ENCODE results near the gene MARCHF6.
"Not testable (repeated sequence)": the region's sequence is repeated elsewhere in the genome, so short reads cannot be mapped to it uniquely, and the experiment has no call there.

MARCHF6 gene

GRCh38 chr5:10353241-10354047 is at the start of gene MARCHF6:
TSS of gene MARCHF6 (plus strand) at chr5:10353695. CDS start at chr5:10353899, 204 bp downstream.
- H3K9ac ChIP-seq (ENCODE audit: low read depth, low read length), result peak within 1 kb of the TSS; percentile 92
- no peaks in the 10 kb centered on the region for H3K9me3 ChIP-seq (ENCODE audit: insufficient read depth, low read depth, low read length)
- peak within 1 kb of the TSS; percentile 97 for H3K4me3 ChIP-seq (ENCODE audit: low read length)
- peak within 1 kb of the TSS; percentile 94 for H3K27ac ChIP-seq (ENCODE audit: low read length)
- peaks cover 18% of the 10 kb centered on the region for H3K4me1 ChIP-seq (ENCODE audit: insufficient read depth, low read length)
- peaks cover 14% of the 10 kb centered on the region for H3K27me3 ChIP-seq (ENCODE audit: insufficient read depth, low read length)
- H3K36me3 ChIP-seq (ENCODE audit: insufficient read depth, low read depth, low read length), result no peaks in the 10 kb centered on the region

GRCh38 chr5:10303699-10304170 is 49.8 kb upstream of the MARCHF6 start:
- peaks cover 18% of the 10 kb centered on the region for H3K27me3 ChIP-seq (ENCODE audit: insufficient read depth, low read length)
- peaks cover 8% of the 10 kb centered on the region; the same call in 1 of the 2 replicates for H3K4me1 ChIP-seq (ENCODE audit: insufficient read depth, low read length)
- no peak overlapping the region for H3K9ac ChIP-seq (ENCODE audit: low read depth, low read length)
- no peak overlapping the region for H3K27ac ChIP-seq (ENCODE audit: low read length)
- no peaks in the 10 kb centered on the region for H3K9me3 ChIP-seq (ENCODE audit: insufficient read depth, low read depth, low read length)
- H3K4me3 ChIP-seq (ENCODE audit: low read length), result no peak overlapping the region
- no peaks in the 10 kb centered on the region for H3K36me3 ChIP-seq (ENCODE audit: insufficient read depth, low read depth, low read length)

GRCh38 chr5:10304932-10305331 is 48.6 kb upstream of the MARCHF6 start:
- Histone ChIP-seq H3K4me3 (ENCODE audit: low read length) (no peak overlapping the region), H3K4me1 (ENCODE audit: insufficient read depth, low read length) (peaks cover 8% of the 10 kb centered on the region; the same call in 1 of the 2 replicates), H3K9ac (ENCODE audit: low read depth, low read length) (no peak overlapping the region), H3K27me3 (ENCODE audit: insufficient read depth, low read length) (peaks cover 18% of the 10 kb centered on the region), H3K27ac (ENCODE audit: low read length) (no peak overlapping the region), H3K36me3 (ENCODE audit: insufficient read depth, low read depth, low read length) (no peaks in the 10 kb centered on the region), H3K9me3 (ENCODE audit: insufficient read depth, low read depth, low read length) (no peaks in the 10 kb centered on the region)

GRCh38 chr5:10306114-10306513 is 47.4 kb upstream of the MARCHF6 start:
- peak overlapping the region; percentile 88; the same call in 1 of the 2 replicates for H3K4me3 ChIP-seq (ENCODE audit: low read length)
- H3K9me3 ChIP-seq (ENCODE audit: insufficient read depth, low read depth, low read length), result no peaks in the 10 kb centered on the region
- H3K27me3 ChIP-seq (ENCODE audit: insufficient read depth, low read length), result peaks cover 18% of the 10 kb centered on the region
- no peak overlapping the region for H3K9ac ChIP-seq (ENCODE audit: low read depth, low read length)
- H3K36me3 ChIP-seq (ENCODE audit: insufficient read depth, low read depth, low read length), result no peaks in the 10 kb centered on the region
- no peak overlapping the region for H3K27ac ChIP-seq (ENCODE audit: low read length)
- H3K4me1 ChIP-seq (ENCODE audit: insufficient read depth, low read length), result peaks cover 8% of the 10 kb centered on the region; the same call in 1 of the 2 replicates

- peaks cover 8% of the 10 kb centered on the region; the same call in 1 of the 2 replicates for H3K4me1 ChIP-seq (ENCODE audit: insufficient read depth, low read length)
- H3K9me3 ChIP-seq (ENCODE audit: insufficient read depth, low read depth, low read length), result no peaks in the 10 kb centered on the region
- peak overlapping the region; percentile 78 for H3K9ac ChIP-seq (ENCODE audit: low read depth, low read length)
- H3K4me3 ChIP-seq (ENCODE audit: low read length), result peak overlapping the region; percentile 88
- H3K27me3 ChIP-seq (ENCODE audit: insufficient read depth, low read length), result peaks cover 18% of the 10 kb centered on the region
- H3K36me3 ChIP-seq (ENCODE audit: insufficient read depth, low read depth, low read length), result no peaks in the 10 kb centered on the region
- H3K27ac ChIP-seq (ENCODE audit: low read length), result no peak overlapping the region
Observed at GRCh38 chr5:10306806-10307205, 46.7 kb upstream of the MARCHF6 start.

GRCh38 chr5:10307206-10308148 is 46.0 kb upstream of the MARCHF6 start, which contains the start of gene CMBL:
TSS of gene CMBL (minus strand) at chr5:10307902. CDS start at chr5:10290762, 17,140 bp downstream.
- H3K4me3 ChIP-seq (ENCODE audit: low read length), result peak within 1 kb of the TSS; percentile 88
- peaks cover 8% of the 10 kb centered on the region; the same call in 1 of the 2 replicates for H3K4me1 ChIP-seq (ENCODE audit: insufficient read depth, low read length)
- peaks cover 18% of the 10 kb centered on the region for H3K27me3 ChIP-seq (ENCODE audit: insufficient read depth, low read length)
- H3K9ac ChIP-seq (ENCODE audit: low read depth, low read length), result peak within 1 kb of the TSS; percentile 78
- H3K36me3 ChIP-seq (ENCODE audit: insufficient read depth, low read depth, low read length), result no peaks in the 10 kb centered on the region
- no peaks in the 10 kb centered on the region for H3K9me3 ChIP-seq (ENCODE audit: insufficient read depth, low read depth, low read length)
- no peak within 1 kb of the TSS for H3K27ac ChIP-seq (ENCODE audit: low read length)

GRCh38 chr5:10308844-10309243 is 44.7 kb upstream of the MARCHF6 start:
- no peak overlapping the region for H3K9ac ChIP-seq (ENCODE audit: low read depth, low read length)
- H3K27me3 ChIP-seq (ENCODE audit: insufficient read depth, low read length), result peaks cover 18% of the 10 kb centered on the region
- no peak overlapping the region for H3K27ac ChIP-seq (ENCODE audit: low read length)
- no peaks in the 10 kb centered on the region for H3K9me3 ChIP-seq (ENCODE audit: insufficient read depth, low read depth, low read length)
- H3K36me3 ChIP-seq (ENCODE audit: insufficient read depth, low read depth, low read length), result no peaks in the 10 kb centered on the region
- peaks cover 8% of the 10 kb centered on the region; the same call in 1 of the 2 replicates for H3K4me1 ChIP-seq (ENCODE audit: insufficient read depth, low read length)
- no peak overlapping the region for H3K4me3 ChIP-seq (ENCODE audit: low read length)

GRCh38 chr5:10310066-10310779 is 43.3 kb upstream of the MARCHF6 start:
- Histone ChIP-seq H3K36me3 (ENCODE audit: insufficient read depth, low read depth, low read length) (no peaks in the 10 kb centered on the region), H3K4me1 (ENCODE audit: insufficient read depth, low read length) (peaks cover 8% of the 10 kb centered on the region; the same call in 1 of the 2 replicates), H3K27ac (ENCODE audit: low read length) (no peak overlapping the region), H3K9me3 (ENCODE audit: insufficient read depth, low read depth, low read length) (no peaks in the 10 kb centered on the region), H3K27me3 (ENCODE audit: insufficient read depth, low read length) (peaks cover 18% of the 10 kb centered on the region), H3K4me3 (ENCODE audit: low read length) (no peak overlapping the region), H3K9ac (ENCODE audit: low read depth, low read length) (no peak overlapping the region; the same call in 1 of the 2 replicates)

- H3K36me3 ChIP-seq (ENCODE audit: insufficient read depth, low read depth, low read length); H3K9me3 ChIP-seq (ENCODE audit: insufficient read depth, low read depth, low read length); H3K9ac ChIP-seq (ENCODE audit: low read depth, low read length); H3K27ac ChIP-seq (ENCODE audit: low read length); H3K4me3 ChIP-seq (ENCODE audit: low read length); H3K4me1 ChIP-seq (ENCODE audit: insufficient read depth, low read length): not testable (repeated sequence)
- H3K27me3 ChIP-seq (ENCODE audit: insufficient read depth, low read length), result peaks cover 17% of the 10 kb centered on the region
Observed at GRCh38 chr5:10310835-10311570, 42.5 kb upstream of the MARCHF6 start.

GRCh38 chr5:10311595-10312425 is 41.7 kb upstream of the MARCHF6 start:
- no peaks in the 10 kb centered on the region for H3K36me3 ChIP-seq (ENCODE audit: insufficient read depth, low read depth, low read length)
- H3K4me3 ChIP-seq (ENCODE audit: low read length), result no peak overlapping the region
- H3K27ac ChIP-seq (ENCODE audit: low read length), result no peak overlapping the region
- H3K27me3 ChIP-seq (ENCODE audit: insufficient read depth, low read length), result peaks cover 9% of the 10 kb centered on the region
- H3K9me3 ChIP-seq (ENCODE audit: insufficient read depth, low read depth, low read length), result no peaks in the 10 kb centered on the region
- H3K9ac ChIP-seq (ENCODE audit: low read depth, low read length), result no peak overlapping the region
- H3K4me1 ChIP-seq (ENCODE audit: insufficient read depth, low read length), result peaks cover 4% of the 10 kb centered on the region; the same call in 1 of the 2 replicates

All from iPS-20b (cell line).